Effector memory CD4-positive, alpha-beta T cell (primary cell): Measurements from ENCODE around the gene PPP1R37.
A peak's percentile ranks its signal among the peaks of the same experiment; 100 is the strongest.
"Not testable (repeated sequence)": the region's sequence is repeated elsewhere in the genome, so short reads cannot be mapped to it uniquely, and the experiment has no call there.

Source experiments
- DNase-seq, 3 donors: peaks; one replicate each; pipeline ENCODE4 v3.0.0-alpha.2; 2020
- H3K27ac ChIP-seq: 2 replicates; pipeline ENCODE4 v1.7.0; 2013; ENCODE audit warnings: mild to moderate bottlenecking, low read length, moderate library complexity; ENCODE audit not compliant: insufficient read depth, poor library complexity, severe bottlenecking
- H3K27me3 ChIP-seq: replicated peaks from 2 replicates; pipeline ENCODE4 v1.7.0; 2013; ENCODE audit warnings: mild to moderate bottlenecking, low read length; ENCODE audit not compliant: insufficient read depth, control insufficient read depth, poor library complexity, severe bottlenecking
- H3K36me3 ChIP-seq: 2 replicates; pipeline ENCODE4 v1.7.0; 2013; ENCODE audit warnings: mild to moderate bottlenecking, low read length, moderate library complexity; ENCODE audit not compliant: control insufficient read depth, insufficient read depth
- H3K4me1 ChIP-seq: 2 replicates; pipeline ENCODE4 v1.7.0; 2013; ENCODE audit warnings: low read length, mild to moderate bottlenecking; ENCODE audit not compliant: control insufficient read depth, insufficient read depth, poor library complexity, severe bottlenecking
- H3K4me3 ChIP-seq: 2 replicates; pipeline ENCODE4 v1.7.0; 2013; ENCODE audit warnings: low read length, low read depth, mild to moderate bottlenecking; ENCODE audit not compliant: insufficient read depth, poor library complexity, severe bottlenecking
- H3K9me3 ChIP-seq: 2 replicates; pipeline ENCODE4 v1.7.0; 2013; ENCODE audit warnings: mild to moderate bottlenecking, low read length, moderate library complexity; ENCODE audit not compliant: control insufficient read depth

PPP1R37 gene

GRCh38 chr19:45115809-45116615 is 23.0 kb downstream of the PPP1R37 start:
- no peak overlapping the region for H3K27ac ChIP-seq
- no peaks in the 10 kb centered on the region for H3K27me3 ChIP-seq
- H3K9me3 ChIP-seq, result no peaks in the 10 kb centered on the region
- no peak overlapping the region for H3K4me3 ChIP-seq
- DNase-seq, result no peak
- H3K4me1 ChIP-seq, result peaks cover 16% of the 10 kb centered on the region
- H3K36me3 ChIP-seq, result no peaks in the 10 kb centered on the region

- H3K9me3 ChIP-seq, result no peaks in the 10 kb centered on the region
- H3K27ac ChIP-seq, result no peak overlapping the region
- no peaks in the 10 kb centered on the region for H3K27me3 ChIP-seq
- no peak for DNase-seq
- H3K4me1 ChIP-seq, result peaks cover 16% of the 10 kb centered on the region
- H3K4me3 ChIP-seq, result peak overlapping the region; percentile 9
- no peaks in the 10 kb centered on the region for H3K36me3 ChIP-seq
Measured at GRCh38 chr19:45117167-45117594, 24.2 kb downstream of the PPP1R37 start.

GRCh38 chr19:45117671-45118070 is 24.7 kb downstream of the PPP1R37 start:
- DNase-seq, result no peak
- Histone ChIP-seq H3K27me3 (no peaks in the 10 kb centered on the region), H3K4me1 (peaks cover 16% of the 10 kb centered on the region), H3K4me3 (peak overlapping the region; percentile 9), H3K9me3 (no peaks in the 10 kb centered on the region), H3K27ac (no peak overlapping the region), H3K36me3 (no peaks in the 10 kb centered on the region)

- no peaks in the 10 kb centered on the region for H3K9me3 ChIP-seq
- no peak overlapping the region for H3K27ac ChIP-seq
- no peak for DNase-seq
- H3K4me1 ChIP-seq, result peaks cover 16% of the 10 kb centered on the region
- H3K27me3 ChIP-seq, result no peaks in the 10 kb centered on the region
- no peaks in the 10 kb centered on the region for H3K36me3 ChIP-seq
- no peak overlapping the region for H3K4me3 ChIP-seq
Measured at GRCh38 chr19:45118106-45118505, 25.1 kb downstream of the PPP1R37 start.

GRCh38 chr19:45118591-45119355 is 25.8 kb downstream of the PPP1R37 start:
- H3K4me3 ChIP-seq, H3K36me3 ChIP-seq, H3K27ac ChIP-seq, DNase-seq, H3K9me3 ChIP-seq, H3K27me3 ChIP-seq: not testable (repeated sequence)
- peaks cover 16% of the 10 kb centered on the region for H3K4me1 ChIP-seq

GRCh38 chr19:45119582-45119981 is 26.6 kb downstream of the PPP1R37 start:
- Histone ChIP-seq H3K27ac (no peak overlapping the region), H3K4me1 (peaks cover 16% of the 10 kb centered on the region), H3K4me3 (no peak overlapping the region), H3K9me3 (no peaks in the 10 kb centered on the region), H3K27me3 (no peaks in the 10 kb centered on the region), H3K36me3 (no peaks in the 10 kb centered on the region)
- DNase-seq, result no peak

GRCh38 chr19:45121827-45122345 is 28.9 kb downstream of the PPP1R37 start:
- no peak overlapping the region for H3K4me3 ChIP-seq
- no peaks in the 10 kb centered on the region for H3K36me3 ChIP-seq
- H3K9me3 ChIP-seq, result no peaks in the 10 kb centered on the region
- H3K4me1 ChIP-seq, result peaks cover 12% of the 10 kb centered on the region
- no peak for DNase-seq
- no peaks in the 10 kb centered on the region for H3K27me3 ChIP-seq
- H3K27ac ChIP-seq, result no peak overlapping the region

- H3K4me3 ChIP-seq, result no peak overlapping the region
- no peak overlapping the region for H3K27ac ChIP-seq
Measured at GRCh38 chr19:45122832-45123231, 29.9 kb downstream of the PPP1R37 start.

GRCh38 chr19:45123440-45123850 is 30.5 kb downstream of the PPP1R37 start:
- H3K9me3 ChIP-seq, result no peaks in the 10 kb centered on the region
- no peaks in the 10 kb centered on the region for H3K27me3 ChIP-seq
- peaks cover 4% of the 10 kb centered on the region for H3K4me1 ChIP-seq
- H3K27ac ChIP-seq, result no peak overlapping the region
- no peak for DNase-seq
- no peaks in the 10 kb centered on the region for H3K36me3 ChIP-seq
- H3K4me3 ChIP-seq, result no peak overlapping the region

More at GRCh38 chr19:45122832-45123231, 29.9 kb downstream of the PPP1R37 start:
- H3K27me3 ChIP-seq, result no peaks in the 10 kb centered on the region
- H3K4me1 ChIP-seq, result peaks cover 4% of the 10 kb centered on the region
- no peaks in the 10 kb centered on the region for H3K36me3 ChIP-seq
- no peak for DNase-seq
- H3K9me3 ChIP-seq, result no peaks in the 10 kb centered on the region

- DNase-seq, result no peak
- Histone ChIP-seq H3K4me1 (peaks cover 4% of the 10 kb centered on the region), H3K27me3 (no peaks in the 10 kb centered on the region), H3K27ac (no peak overlapping the region), H3K4me3 (no peak overlapping the region), H3K9me3 (no peaks in the 10 kb centered on the region), H3K36me3 (no peaks in the 10 kb centered on the region)
Measured at GRCh38 chr19:45124021-45124420, 31.0 kb downstream of the PPP1R37 start.
